ENCODE data around the gene MAFG.

DNA sequence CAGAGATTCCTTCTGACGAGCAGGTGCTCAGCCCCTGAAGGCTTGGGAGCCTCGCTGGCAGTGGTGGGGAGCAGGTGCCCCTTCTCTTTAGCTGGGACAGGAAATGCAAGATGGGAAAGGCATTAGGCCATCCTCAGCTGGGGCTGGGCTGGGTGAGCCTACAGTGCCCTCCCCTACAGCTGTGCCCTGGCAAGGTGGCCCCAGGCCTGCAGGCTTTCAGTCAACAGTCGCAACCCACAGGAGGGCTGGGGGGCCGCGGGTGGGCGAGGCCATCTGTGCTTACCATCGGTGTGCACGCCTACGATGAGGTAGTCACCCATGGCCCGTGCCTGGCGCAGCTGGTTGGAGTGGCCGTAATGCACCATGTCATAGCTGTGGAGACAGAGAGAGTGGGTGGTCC is 18.3 kb downstream of the MAFG start:
- TF ChIP-seq CEBPB (IDR thresholded peaks at IDR 0.05) = no peak
- no peak for TF ChIP-seq EP300 (IDR thresholded peaks at IDR 0.05; ENCODE audit: borderline replicate concordance)
- no peak for TF ChIP-seq YY1 (IDR thresholded peaks at IDR 0.05; ENCODE audit: low read depth)
- TF ChIP-seq FOXM1 (IDR thresholded peaks at IDR 0.05; ENCODE audit: borderline replicate concordance, low read depth) = no peak
- TF ChIP-seq TEAD4 (IDR thresholded peaks at IDR 0.05) = no peak
- no peak for TF ChIP-seq NFIC (IDR thresholded peaks at IDR 0.05)

Measured in Ishikawa (cell line).